HG03520 (cell line): ENCODE results near the gene ALKBH7.
A peak's percentile ranks its signal among the peaks of the same experiment; 100 is the strongest.

Source experiments
- ATAC-seq: cut with Tn5 transposase; IDR thresholded peaks from one replicate; pipeline ENCODE4 v1.9.1; 2021; ENCODE audit warnings: mild to moderate bottlenecking, moderate library complexity; ENCODE audit not compliant: unreplicated experiment

ALKBH7 gene

GRCh38 chr19:6362351-6362801 is 10.2 kb upstream of the ALKBH7 start:
- ATAC-seq: no peak

- ATAC-seq: no peak
Measured at GRCh38 chr19:6364353-6364752, 8.2 kb upstream of the ALKBH7 start.

- ATAC-seq: peak; percentile 54
Measured at GRCh38 chr19:6373096-6373812, 660 bp downstream of the ALKBH7 start.

GRCh38 chr19:6373813-6374108 is 1.2 kb downstream of the ALKBH7 start:
- ATAC-seq: no peak

GRCh38 chr19:6374161-6374709 is 1.6 kb downstream of the ALKBH7 start:
- no peak for ATAC-seq

GRCh38 chr19:6374711-6375410 is 2.3 kb downstream of the ALKBH7 start:
- no peak for ATAC-seq

GRCh38 chr19:6375411-6376010 is 2.9 kb downstream of the ALKBH7 start, which contains the start of gene PSPN:
Gene PSPN, minus strand, starts transcription at chr19:6375933. Its CDS starts 84 bp downstream, at chr19:6375849.
- ATAC-seq: no peak

- ATAC-seq: no peak
Measured at GRCh38 chr19:6376512-6377190, 4.1 kb downstream of the ALKBH7 start.

GRCh38 chr19:6378041-6378440 is 5.4 kb downstream of the ALKBH7 start:
- ATAC-seq: no peak

GRCh38 chr19:6378486-6378885 is 5.9 kb downstream of the ALKBH7 start:
- no peak for ATAC-seq

- no peak for ATAC-seq
Measured at GRCh38 chr19:6379744-6380143, 7.2 kb downstream of the ALKBH7 start.

- ATAC-seq: no peak
Measured at GRCh38 chr19:6381030-6381750, 8.6 kb downstream of the ALKBH7 start.

GRCh38 chr19:6383188-6383587 is 10.6 kb downstream of the ALKBH7 start:
- ATAC-seq: no peak

- no peak for ATAC-seq
Measured at GRCh38 chr19:6384381-6384780, 11.8 kb downstream of the ALKBH7 start.

GRCh38 chr19:6387372-6387771 is 14.8 kb downstream of the ALKBH7 start:
- ATAC-seq: no peak

GRCh38 chr19:6392221-6393073 is 19.9 kb downstream of the ALKBH7 start:
- ATAC-seq: no peak

GRCh38 chr19:6393074-6393982 is 20.7 kb downstream of the ALKBH7 start, which contains the start of gene GTF2F1:
Gene GTF2F1, minus strand, starts transcription at chr19:6393164. Its CDS starts 169 bp downstream, at chr19:6392995.
- peak; percentile 76 for ATAC-seq

- no peak for ATAC-seq
Measured at GRCh38 chr19:6393983-6394412, 21.4 kb downstream of the ALKBH7 start.
